B cell (primary cell): ENCODE measurements around the gene DOCK3.
"Not testable (repeated sequence)": the region's sequence is repeated elsewhere in the genome, so short reads cannot be mapped to it uniquely, and the experiment has no call there.

Experiments
- CTCF ChIP-seq: fragments of 200-600 bp; IDR thresholded peaks from one replicate; pipeline ENCODE4 v1.8.0; 2022; ENCODE audit warnings: antibody characterized with exemption, mild to moderate bottlenecking
- EZH2 ChIP-seq: IDR thresholded peaks from 2 replicates; pipeline ENCODE4 v1.6.1; 2012; ENCODE audit warnings: borderline replicate concordance, low read depth, mild to moderate bottlenecking, moderate library complexity, low read length; ENCODE audit not compliant: insufficient read depth, poor library complexity, severe bottlenecking

- not testable (repeated sequence) for TF ChIP-seq CTCF, EZH2
These were observed 258.2 kb downstream of the DOCK3 start for GRCh38 chr3:50932918-50933317.
